Breast epithelium (tissue), 3 donors: ENCODE measurements around the gene PPFIA3.

ENCODE experiments used
- POLR2A ChIP-seq: fragments of 450-650 bp; IDR thresholded peaks from one replicate; pipeline ENCODE4 v1.6.1; 2016; ENCODE audit warnings: antibody characterized with exemption, mild to moderate bottlenecking, moderate library complexity
- TF ChIP-seq, protein P1 (sequence below), 3 donors: fragments of 450-650 bp; IDR thresholded peaks; one replicate each; pipeline ENCODE4 v1.5.1; 2016 to 2017; ENCODE audit warnings: antibody characterized with exemption in 3 of 3, mild to moderate bottlenecking in 3 of 3, moderate library complexity in 3 of 3

DNA sequence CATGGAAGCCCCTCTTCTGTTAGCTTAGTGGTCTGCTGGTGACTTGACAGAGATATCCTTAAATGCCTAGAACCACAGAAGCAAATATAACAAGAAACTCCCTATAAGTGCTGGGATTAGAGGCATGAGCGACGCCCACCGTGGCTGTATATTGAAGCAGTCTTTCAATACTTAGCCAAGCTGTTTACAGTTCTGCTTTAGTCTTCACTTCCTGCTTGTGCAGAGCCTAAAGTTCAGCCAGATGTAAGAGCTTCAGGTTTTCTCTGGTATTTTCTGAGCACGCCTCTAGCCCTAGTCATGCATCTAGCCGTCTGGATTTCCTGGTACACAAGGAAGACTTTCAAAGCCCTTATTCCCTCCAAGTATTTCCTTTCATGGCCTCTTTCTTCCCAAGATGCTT lies 66.8 kb downstream of the PPFIA3 start:
- TF ChIP-seq, protein P1, sequence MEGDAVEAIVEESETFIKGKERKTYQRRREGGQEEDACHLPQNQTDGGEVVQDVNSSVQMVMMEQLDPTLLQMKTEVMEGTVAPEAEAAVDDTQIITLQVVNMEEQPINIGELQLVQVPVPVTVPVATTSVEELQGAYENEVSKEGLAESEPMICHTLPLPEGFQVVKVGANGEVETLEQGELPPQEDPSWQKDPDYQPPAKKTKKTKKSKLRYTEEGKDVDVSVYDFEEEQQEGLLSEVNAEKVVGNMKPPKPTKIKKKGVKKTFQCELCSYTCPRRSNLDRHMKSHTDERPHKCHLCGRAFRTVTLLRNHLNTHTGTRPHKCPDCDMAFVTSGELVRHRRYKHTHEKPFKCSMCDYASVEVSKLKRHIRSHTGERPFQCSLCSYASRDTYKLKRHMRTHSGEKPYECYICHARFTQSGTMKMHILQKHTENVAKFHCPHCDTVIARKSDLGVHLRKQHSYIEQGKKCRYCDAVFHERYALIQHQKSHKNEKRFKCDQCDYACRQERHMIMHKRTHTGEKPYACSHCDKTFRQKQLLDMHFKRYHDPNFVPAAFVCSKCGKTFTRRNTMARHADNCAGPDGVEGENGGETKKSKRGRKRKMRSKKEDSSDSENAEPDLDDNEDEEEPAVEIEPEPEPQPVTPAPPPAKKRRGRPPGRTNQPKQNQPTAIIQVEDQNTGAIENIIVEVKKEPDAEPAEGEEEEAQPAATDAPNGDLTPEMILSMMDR (IDR thresholded peaks at IDR 0.05) = no peak
- no peak for TF ChIP-seq POLR2A
